GM19239 (cell line): ENCODE results near the gene SEBOX.
A peak's percentile ranks its signal among the peaks of the same experiment; 100 is the strongest.

Experiments used
- DNase-seq: peaks from one replicate; pipeline ENCODE4 v3.0.0; 2011; ENCODE audit warnings: low spot score; ENCODE audit not compliant: insufficient read length
- FAIRE-seq: peaks from 2 replicates; lab custom pipeline; 2011; peaks lifted over from hg19 to GRCh38; lab: Jason Lieb, UNC

SEBOX gene

DNA sequence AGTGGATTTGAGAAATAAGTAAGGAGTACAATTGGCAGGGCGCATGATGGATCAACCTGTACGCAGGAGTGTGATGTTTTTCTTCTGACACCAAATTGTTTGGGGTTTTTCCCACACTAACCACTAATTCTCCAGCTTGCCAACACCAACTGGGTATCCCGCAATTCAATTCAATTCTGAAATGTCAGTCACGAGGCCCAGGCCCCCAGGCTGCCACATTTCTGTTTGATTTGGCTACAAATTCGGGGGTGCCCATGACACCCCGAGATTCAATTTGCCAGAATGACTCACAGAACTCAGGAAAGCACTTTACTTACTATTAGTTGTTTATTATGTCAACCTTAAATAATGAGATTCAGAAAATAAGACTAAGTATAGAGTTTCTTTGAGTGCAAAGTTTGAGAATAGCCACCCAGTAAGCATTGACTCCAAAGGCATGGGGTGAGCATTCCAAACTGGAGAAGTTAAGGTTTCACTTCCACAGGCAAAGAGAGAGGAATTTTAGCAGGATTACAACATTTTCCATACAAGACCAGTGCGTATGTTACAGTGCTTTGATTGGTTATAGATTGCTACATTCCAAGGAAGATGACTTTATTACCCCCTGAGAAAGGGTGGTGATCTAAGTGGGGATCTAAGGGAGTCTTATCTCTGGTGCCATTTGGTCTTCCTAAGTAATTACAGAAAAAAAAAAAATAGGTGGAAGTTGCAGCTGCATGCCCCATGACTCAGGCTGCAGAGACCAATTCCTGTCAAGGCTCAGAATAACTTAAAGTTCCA lies 29.5 kb upstream of the SEBOX start:
- no peak for DNase-seq
- no peak for FAIRE-seq

DNA sequence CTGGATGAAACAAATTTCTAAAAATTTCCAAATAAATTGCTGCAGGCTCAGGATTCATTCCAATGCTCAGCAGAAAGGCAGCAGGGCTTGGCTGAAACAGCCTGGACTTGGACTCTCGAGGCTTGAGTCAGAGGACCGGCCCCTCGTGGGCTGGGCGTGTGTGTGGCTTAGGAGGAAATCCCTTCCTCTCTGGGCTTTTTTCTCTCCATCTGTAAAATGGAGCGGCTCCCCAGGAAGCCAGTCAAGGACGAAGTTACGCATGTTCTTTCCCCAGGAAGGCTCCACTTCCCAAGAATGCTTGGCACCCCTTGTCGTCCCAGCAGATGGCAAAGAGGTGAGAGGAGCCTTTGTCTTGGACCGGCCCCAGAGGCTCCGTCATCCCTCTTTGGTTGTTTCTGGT lies 27.5 kb upstream of the SEBOX start:
- FAIRE-seq: no peak

DNA sequence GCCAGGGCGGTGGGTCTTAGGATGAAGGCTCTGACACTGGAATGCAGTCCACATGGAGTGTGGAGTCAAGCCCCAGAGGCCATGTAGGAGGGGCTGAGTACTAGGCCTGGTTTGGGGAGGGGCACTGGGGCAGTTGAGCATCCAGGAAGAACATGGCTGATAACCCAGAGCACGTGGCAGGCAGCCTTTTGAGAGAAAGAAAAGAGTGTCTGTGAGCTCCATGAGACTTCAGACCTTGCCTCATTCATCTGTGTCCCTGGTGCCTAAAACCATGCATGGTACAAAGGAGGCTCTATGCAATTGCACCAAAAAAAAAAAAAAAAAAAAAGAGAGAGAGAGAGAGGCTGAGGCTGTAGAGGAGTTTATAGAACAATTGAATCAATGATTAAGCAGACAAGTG lies 26.4 kb upstream of the SEBOX start:
- FAIRE-seq: no peak
- DNase-seq: no peak

More for the DNA sequence above, 27.5 kb upstream of the SEBOX start:
- DNase-seq: no peak

DNA sequence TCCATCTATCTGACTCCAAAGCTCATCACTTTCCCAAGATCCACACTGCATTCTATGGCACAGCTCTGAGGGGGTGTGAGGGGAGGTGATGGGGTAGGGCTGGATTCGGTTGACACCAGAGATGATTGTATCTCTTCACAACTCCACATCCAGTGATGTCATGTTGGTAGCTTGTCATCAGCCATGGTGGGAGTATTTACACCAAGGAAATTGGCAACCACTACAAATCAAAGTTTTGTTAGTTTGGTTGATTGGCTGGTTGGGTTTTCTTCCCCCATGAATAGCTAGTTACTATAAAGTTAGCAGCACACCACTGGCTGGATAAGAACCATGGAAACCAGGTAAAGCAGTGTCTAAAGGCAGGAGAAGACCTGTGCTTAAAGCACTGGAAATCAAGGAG lies 26.0 kb upstream of the SEBOX start:
- FAIRE-seq (no peak), DNase-seq (no peak)

DNA sequence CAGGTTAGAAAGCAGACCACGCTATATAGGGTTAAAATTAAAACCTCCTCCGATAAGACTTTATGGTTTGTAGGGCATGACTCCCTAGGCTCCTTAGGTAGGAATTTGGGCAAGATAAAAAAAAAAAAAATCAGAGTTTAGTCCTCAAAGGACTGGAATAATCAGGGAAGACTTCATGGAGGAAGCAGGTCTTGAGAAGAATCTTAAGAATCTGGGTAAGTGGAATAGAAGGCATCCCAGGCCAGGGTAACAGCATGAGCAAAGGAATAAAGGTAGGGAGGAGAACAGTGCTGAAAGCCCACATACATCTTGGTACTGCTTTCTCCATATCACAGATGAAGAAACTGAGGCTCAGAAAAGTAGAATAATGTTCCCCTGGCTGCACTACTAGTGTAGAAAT lies 25.6 kb upstream of the SEBOX start:
- no peak for FAIRE-seq
- no peak for DNase-seq

DNA sequence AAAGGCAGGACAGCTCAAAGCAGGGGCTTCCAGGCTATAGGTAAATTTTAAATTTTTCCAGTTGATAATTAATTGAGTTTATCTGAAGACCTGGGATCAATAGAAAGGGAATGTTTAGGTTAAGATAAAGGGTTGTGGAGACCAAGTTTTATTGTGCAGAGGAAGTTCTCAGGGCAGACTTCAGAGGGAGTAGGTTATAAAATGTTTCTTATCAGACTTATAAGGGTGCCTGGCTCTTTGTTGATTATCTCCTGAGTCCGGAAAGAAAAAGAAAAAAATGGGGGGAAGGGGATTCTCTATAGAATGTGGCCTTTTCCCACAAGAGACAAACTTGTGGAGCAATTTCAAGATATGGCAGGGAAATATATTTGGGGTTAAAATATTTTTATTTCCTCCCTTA lies 25.1 kb upstream of the SEBOX start:
- FAIRE-seq (no peak), DNase-seq (no peak)

DNA sequence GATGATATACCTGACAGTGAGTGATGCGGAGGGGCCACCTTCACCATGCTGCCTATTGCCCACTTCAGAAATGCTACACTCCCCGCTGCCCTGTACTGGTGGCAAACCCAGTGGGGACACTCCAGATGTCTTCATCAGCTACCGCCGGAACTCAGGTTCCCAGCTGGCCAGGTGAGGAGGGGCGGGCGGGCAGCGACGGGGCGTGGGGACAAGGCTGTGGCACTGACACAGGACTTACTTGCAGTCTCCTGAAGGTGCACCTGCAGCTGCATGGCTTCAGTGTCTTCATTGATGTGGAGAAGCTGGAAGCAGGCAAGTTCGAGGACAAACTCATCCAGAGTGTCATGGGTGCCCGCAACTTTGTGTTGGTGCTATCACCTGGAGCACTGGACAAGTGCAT lies 23.1 kb upstream of the SEBOX start:
- DNase-seq: no peak
- no peak for FAIRE-seq

DNA sequence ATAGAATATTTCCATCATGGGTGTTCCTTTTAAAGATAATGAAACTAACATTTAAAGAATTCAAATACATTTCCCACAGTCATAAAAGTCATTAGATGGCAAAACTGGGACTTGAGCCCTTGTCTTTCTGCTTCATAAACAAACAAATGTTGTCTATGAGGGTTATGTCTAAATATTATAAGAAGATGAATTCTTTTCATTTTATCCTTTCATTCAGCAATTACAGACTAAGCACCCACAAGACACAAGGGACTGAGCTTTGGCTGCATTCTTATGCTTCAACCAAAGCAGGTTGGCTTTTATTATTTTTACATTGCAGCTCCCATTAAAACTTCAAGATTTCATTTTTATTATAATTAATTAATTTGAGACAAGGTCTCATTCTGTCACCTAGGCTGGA lies 21.4 kb upstream of the SEBOX start:
- DNase-seq: no peak
- no peak for FAIRE-seq

DNA sequence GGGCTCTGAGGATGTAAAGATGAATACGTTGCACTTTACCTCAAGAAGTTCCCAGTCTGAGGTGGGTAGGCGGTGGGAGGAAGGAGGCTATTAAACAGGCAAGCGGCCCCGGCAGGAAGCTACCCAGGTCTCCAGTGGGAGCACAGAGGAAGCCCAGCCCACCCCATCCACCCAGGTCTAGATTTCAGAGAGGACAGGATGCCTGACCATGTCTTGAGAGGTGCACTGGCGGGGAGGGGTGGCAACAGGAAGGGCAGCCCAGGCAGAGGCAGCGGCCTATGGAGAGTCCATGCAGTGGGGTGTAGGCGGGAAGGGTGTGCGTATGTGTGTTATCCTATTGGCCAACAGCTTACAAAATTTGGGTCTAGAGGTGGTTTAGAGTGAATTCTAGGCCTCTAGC lies 20.4 kb upstream of the SEBOX start:
- no peak for DNase-seq
- no peak for FAIRE-seq

DNA sequence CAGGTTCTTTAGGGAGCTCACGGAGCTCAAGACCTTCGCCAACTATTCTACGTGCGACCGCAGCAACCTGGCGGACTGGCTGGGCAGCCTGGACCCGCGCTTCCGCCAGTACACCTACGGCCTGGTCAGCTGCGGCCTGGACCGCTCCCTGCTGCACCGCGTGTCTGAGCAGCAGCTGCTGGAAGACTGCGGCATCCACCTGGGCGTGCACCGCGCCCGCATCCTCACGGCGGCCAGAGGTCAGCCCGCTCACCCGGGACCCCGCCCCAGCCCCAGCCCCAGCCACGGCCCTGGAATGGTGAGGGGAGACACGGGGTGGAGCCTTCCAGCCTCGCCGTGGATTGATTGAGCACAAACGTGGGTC lies 20.0 kb upstream of the SEBOX start:
- no peak for DNase-seq
- FAIRE-seq: no peak

DNA sequence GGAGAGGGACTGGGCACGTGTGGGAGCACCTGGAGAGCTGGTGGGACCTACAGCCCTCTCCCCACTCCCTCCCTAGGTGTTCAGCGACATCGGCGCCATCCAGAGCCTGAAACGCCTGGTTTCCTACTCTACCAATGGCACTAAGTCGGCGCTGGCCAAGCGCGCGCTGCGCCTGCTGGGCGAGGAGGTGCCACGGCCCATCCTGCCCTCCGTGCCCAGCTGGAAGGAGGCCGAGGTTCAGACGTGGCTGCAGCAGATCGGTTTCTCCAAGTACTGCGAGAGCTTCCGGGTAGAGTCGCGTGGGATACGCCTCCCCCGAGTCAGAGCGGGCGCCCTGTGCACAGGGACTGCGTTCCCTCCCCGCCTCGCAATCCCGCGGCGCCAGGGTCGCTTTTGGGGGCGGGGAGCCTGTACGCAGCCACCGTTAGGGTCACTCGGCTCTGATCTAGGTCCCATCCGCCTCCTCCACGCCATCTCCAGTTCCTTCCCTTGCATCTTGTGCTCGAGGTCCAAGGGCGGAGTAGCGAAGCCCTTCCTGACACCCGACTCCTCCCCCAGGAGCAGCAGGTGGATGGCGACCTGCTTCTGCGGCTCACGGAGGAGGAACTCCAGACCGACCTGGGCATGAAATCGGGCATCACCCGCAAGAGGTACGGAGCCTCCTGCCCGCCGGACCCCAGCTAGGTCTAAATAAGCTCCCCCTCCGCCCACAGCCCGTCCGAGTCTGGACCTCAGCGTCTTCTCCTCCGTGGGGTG lies 19.5 kb upstream of the SEBOX start:
- FAIRE-seq (peak; percentile 79), DNase-seq (peak; percentile 76)

DNA sequence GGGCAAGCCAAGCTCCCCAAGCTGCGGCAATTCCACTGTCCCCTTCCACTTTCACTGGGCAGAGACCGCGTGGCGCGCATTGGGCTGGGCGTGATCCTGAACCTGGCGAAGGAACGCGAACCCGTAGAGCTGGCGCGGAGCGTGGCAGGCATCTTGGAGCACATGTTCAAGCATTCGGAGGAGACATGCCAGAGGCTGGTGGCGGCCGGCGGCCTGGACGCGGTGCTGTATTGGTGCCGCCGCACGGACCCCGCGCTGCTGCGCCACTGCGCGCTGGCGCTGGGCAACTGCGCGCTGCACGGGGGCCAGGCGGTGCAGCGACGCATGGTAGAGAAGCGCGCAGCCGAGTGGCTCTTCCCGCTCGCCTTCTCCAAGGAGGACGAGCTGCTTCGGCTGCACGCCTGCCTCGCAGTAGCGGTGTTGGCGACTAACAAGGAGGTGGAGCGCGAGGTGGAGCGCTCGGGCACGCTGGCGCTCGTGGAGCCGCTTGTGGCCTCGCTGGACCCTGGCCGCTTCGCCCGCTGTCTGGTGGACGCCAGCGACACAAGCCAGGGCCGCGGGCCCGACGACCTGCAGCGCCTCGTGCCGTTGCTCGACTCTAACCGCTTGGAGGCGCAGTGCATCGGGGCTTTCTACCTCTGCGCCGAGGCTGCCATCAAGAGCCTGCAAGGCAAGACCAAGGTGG lies 16.3 kb upstream of the SEBOX start:
- DNase-seq (no peak), FAIRE-seq (no peak)

DNA sequence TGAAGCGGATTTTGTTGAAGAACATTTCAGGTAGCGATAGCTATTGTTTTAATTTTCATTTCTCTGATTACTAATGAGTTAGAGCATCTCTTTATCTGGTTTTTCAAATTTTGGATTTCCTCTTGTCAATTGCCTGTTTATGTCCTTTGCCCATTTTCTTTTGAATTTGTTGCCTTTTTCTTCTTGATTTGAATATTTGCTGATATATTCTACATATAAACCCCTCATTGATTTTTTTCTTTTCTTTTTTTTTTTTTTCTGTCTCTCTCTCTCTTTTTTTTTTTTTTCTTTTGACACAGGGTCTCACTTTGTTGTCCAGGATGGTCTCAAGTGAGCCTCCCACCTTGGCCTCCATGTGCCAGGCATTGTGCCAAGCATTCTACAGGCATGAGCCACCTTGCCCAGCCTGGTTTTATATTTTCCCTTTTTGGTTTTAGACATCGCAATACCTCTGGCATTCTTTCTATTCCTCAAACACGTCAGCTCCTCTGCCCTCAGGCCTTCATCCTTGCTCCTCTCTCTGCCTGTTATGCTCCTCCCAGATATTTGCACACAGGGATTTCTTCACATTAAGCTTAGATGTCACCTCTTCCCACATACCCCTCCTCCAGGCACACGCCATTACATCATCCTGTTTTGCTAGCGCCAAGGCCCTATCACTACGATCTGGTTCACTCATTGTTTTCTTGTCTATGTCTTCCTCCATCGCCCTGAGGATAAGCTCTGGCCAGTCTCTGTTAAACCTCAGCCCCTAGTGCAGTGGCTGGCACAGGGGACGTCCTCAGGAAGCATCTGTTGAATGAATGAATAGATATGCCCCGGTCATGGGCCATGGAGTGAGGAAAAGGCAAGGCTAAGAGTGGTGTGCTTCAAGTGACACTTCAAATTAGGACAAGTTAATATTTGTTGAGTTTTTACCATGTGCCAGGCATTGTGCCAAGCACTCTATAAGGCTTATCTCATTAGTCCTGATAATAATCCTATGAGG lies 15.1 kb upstream of the SEBOX start:
- no peak for FAIRE-seq
- no peak for DNase-seq

DNA sequence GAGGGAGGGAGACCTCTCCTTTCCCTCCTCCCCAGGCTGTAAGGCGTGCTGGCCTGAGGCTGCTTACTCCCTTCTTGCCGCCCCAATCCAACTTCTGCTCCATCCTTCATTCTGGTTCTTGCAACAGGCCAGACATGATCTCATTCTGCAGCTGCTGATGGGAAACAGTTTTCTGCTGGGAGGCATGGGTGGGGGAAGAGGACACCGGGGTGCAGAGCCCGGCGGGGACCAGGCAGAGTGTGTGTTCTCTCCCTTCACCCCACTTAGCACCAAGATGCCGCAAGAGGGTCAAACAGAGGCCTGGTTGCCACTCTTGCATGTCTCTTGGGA lies 7.9 kb upstream of the SEBOX start:
- no peak for FAIRE-seq
- no peak for DNase-seq

DNA sequence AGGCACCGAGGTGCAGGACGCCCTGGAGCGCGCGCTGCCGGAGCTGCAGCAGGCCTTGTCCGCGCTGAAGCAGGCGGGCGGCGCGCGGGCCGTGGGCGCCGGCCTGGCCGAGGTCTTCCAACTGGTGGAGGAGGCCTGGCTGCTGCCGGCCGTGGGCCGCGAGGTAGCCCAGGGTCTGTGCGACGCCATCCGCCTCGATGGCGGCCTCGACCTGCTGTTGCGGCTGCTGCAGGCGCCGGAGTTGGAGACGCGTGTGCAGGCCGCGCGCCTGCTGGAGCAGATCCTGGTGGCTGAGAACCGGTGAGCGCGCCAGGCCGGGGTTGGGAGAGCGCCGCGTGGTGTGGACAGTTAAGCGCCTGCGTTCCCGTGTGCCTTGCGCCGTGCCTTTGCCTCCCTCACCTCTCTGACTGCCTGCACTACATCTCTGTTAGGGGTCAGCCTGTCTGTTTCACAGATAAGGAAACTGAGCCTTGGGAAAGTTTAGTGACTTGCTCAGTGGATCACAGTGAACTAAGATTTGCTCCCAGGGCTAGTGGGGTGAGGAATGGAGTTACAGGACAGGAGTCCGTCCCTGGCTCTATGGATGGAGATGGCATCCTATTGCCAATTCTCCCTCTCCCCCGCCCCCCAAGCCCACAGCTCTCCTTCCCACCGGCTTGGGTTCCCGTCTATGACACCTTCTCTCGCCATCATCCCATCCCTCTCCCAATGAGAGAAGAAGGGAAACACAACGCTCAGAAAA lies 7.4 kb upstream of the SEBOX start:
- FAIRE-seq (no peak), DNase-seq (no peak)

DNA sequence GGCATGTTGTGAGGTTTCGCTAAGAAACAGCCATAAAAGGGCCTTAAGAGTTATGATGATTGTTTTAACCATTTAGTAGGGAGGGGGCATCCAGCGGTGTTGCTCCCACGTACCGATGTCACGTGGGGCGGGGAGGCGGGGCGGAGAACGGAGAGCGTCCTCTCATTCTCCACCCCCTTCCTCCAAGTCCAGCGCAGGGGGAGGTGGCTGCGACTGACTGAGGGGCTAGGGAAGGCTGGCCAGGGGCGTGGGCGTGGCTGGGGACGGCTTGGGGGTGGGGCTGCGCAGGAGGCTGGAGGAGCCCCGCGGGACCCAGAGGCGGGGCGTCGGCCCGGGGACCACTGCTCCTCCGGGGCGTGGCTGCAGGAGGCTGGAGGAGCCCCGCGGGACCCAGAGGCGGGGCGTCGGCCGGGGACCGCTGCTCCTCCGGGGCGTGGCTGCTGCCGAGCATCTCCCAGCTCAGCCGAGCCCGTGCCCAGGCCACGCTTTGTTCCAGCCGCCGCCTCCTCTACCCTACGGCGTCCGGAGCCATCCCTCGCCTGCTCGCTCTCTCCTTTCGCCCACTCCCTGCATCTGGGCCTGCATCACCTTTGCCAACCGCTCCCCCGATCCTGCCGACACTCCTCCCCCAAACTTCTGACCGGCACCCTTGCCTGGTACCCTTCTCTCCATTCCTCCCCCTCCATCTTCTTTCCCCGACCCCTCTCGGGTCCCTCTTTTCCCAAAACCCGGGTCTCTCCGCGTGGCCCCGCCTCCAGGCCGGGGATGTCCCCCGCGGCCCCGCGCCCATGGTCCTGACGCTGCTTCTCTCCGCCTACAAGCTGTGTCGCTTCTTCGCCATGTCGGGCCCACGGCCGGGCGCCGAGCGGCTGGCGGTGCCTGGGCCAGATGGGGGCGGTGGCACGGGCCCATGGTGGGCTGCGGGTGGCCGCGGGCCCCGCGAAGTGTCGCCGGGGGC lies 6.5 kb upstream of the SEBOX start, which contains the start of gene SARM1:
Gene SARM1, plus strand, starts transcription at position 450 of the 958 bp plus-strand sequence. Its CDS starts 339 bp downstream, at position 789.
- DNase-seq: peak; percentile 96
- FAIRE-seq: peak; percentile 81

DNA sequence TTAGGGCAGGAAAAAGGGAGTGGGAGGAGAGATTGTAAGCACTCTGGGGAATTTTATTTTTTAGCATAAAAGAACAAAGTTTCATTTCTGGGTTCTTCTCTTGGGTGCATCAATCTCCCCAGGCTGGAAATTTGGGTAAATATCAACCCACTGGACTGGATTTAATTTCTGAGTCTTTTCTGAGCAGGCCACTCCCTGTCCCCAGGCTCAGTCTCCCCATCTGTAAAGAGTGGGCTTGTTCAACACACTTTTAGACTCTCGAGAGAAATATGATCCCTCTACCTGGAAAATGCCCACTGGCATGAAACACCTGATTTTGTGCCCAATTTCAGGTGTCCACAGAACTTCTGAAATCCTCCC lies 5.7 kb upstream of the SEBOX start:
- FAIRE-seq (no peak), DNase-seq (no peak)

DNA sequence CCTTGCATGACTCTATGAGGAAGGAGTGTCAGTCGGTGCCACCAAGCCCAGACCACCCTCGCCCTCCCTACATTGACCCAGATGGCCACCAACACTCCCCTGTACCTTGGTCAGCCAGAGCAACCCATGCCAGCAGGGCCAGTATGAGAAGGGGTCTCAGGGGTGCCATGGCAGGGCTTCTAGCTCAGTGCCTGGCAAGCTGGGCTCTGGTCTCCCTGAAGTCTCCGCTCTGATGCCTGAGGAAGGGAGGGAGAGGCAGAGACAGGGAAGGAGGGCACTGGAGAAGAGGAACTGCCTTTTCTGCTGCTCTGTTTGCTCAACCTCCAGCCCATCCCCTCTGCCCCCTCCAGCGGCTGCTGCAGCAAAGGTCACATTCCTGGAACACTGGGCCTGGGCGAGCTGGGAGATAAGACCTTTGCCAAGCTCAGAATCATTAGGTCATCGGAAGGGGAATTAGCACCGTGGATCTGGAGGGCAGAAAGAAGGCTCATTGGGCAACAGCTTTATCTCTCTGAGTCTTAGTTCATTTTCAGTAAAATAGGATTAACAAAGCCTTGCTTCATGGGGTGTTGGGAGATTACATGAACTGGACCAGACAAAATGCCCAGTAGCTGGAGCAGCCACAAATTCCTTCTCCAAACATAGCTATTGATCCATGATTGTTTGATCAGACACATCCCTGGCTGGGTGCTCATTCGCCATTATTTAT lies 5.2 kb upstream of the SEBOX start, which contains the start of gene VTN:
Gene VTN, minus strand, starts transcription at position 273 of the 709 bp plus-strand sequence. Its CDS starts 104 bp downstream, at position 169.
- DNase-seq: no peak

More for the DNA sequence above, 5.2 kb upstream of the SEBOX start, which contains the start of gene VTN:
- FAIRE-seq: no peak
